HepG2 (cell line): ENCODE results near the gene NLGN2. TPM values are rescaled to one million over a fixed set of nuclear protein-coding genes. Genes with fewer than 3 reads are reported as not detected.

Experiments used
- CENPT ChIP-seq: sonication (generic); formaldehyde crosslinking; IDR thresholded peaks from 2 replicates; pipeline ENCODE4 v1.8.0; 2022; ENCODE audit warnings: low read depth, mild to moderate bottlenecking, moderate library complexity, missing genetic modification reagents
- HDAC6 ChIP-seq: fragments of 200-600 bp; sonication (generic); IDR thresholded peaks from 2 replicates; pipeline ENCODE4 v1.7.0; 2017; ENCODE audit warnings: mild to moderate bottlenecking, antibody characterized with exemption, low read length, low read depth
- IKZF4 ChIP-seq: sonication (generic); formaldehyde crosslinking; IDR thresholded peaks from 2 replicates; pipeline ENCODE4 v1.5.1; 2020; ENCODE audit warnings: borderline replicate concordance, mild to moderate bottlenecking, low read depth, missing genetic modification reagents; ENCODE audit errors: not compliant biosample characterization
- ISL2 ChIP-seq: sonication (generic); formaldehyde crosslinking; IDR thresholded peaks from 2 replicates; pipeline ENCODE4 v1.5.0; 2020; ENCODE audit warnings: missing genetic modification reagents
- JDP2 ChIP-seq: sonication (generic); formaldehyde crosslinking; IDR thresholded peaks from 2 replicates; pipeline ENCODE4 v1.8.1; 2022; ENCODE audit warnings: missing genetic modification reagents, borderline replicate concordance
- MTF2 ChIP-seq: sonication (generic); formaldehyde crosslinking; IDR thresholded peaks from 2 replicates; pipeline ENCODE4 v1.5.0; 2020; ENCODE audit warnings: missing genetic modification reagents, borderline replicate concordance
- NFIC ChIP-seq: IDR thresholded peaks from 2 replicates; pipeline ENCODE4 v1.6.1; 2012; ENCODE audit warnings: mild to moderate bottlenecking, low read length, inconsistent platforms
- NR1H2 ChIP-seq: sonication (generic); formaldehyde crosslinking; IDR thresholded peaks from 2 replicates; pipeline ENCODE4 v1.8.1; 2022; ENCODE audit warnings: low read depth, missing genetic modification reagents, borderline replicate concordance
- PITX1 ChIP-seq: sonication (generic); formaldehyde crosslinking; IDR thresholded peaks from 2 replicates; pipeline ENCODE4 v1.5.1; 2020; ENCODE audit warnings: mild to moderate bottlenecking, missing genetic modification reagents
- RAD21 ChIP-seq: fragments of 450-650 bp; formaldehyde crosslinking; IDR thresholded peaks from 2 replicates; pipeline ENCODE4 v1.5.0; 2020; ENCODE audit warnings: mild to moderate bottlenecking
- REXO4 ChIP-seq: sonication (generic); formaldehyde crosslinking; IDR thresholded peaks from 2 replicates; pipeline ENCODE4 v1.8.0; 2022; ENCODE audit warnings: missing genetic modification reagents, mild to moderate bottlenecking, borderline replicate concordance
- SAP130 ChIP-seq: IDR thresholded peaks from 2 replicates; pipeline ENCODE4 v1.6.1; 2016; ENCODE audit warnings: low read depth
- SOX6 ChIP-seq, 2 experiments: fragments of 450-650 bp in 1 of 2; sonication (generic) in 1 of 2; formaldehyde crosslinking in 1 of 2; IDR thresholded peaks; 2 replicates each; pipeline versions ENCODE4 v1.4.0 to v1.6.1; 2017 to 2020; ENCODE audit warnings: antibody characterized with exemption in 1 of 2, mild to moderate bottlenecking in 1 of 2, missing genetic modification reagents in 1 of 2
- TMF1 ChIP-seq: sonication (generic); formaldehyde crosslinking; IDR thresholded peaks from 2 replicates; pipeline ENCODE4 v1.8.1; 2022; ENCODE audit warnings: low read depth, missing genetic modification reagents
- ZMAT3 ChIP-seq: sonication (generic); formaldehyde crosslinking; conservative IDR thresholded peaks from 2 replicates; pipeline ENCODE4 v1.7.0; 2021; ENCODE audit warnings: missing genetic modification reagents
- ZNF468 ChIP-seq: sonication (generic); formaldehyde crosslinking; IDR thresholded peaks from 2 replicates; pipeline ENCODE4 v1.8.0; 2022; ENCODE audit warnings: mild to moderate bottlenecking, moderate library complexity, missing genetic modification reagents
- ZNF570 ChIP-seq: sonication (generic); formaldehyde crosslinking; IDR thresholded peaks from 2 replicates; pipeline ENCODE4 v1.4.0; 2020; ENCODE audit warnings: mild to moderate bottlenecking, missing genetic modification reagents, borderline replicate concordance
- ZNF672 ChIP-seq: sonication (generic); formaldehyde crosslinking; IDR thresholded peaks from 2 replicates; pipeline ENCODE4 v1.8.1; 2022; ENCODE audit warnings: missing genetic modification reagents
- ZNF737 ChIP-seq: sonication (generic); formaldehyde crosslinking; IDR thresholded peaks from 2 replicates; pipeline ENCODE4 v1.5.0; 2020; ENCODE audit warnings: missing genetic modification reagents, mild to moderate bottlenecking, borderline replicate concordance
- ZNF772 ChIP-seq: sonication (generic); formaldehyde crosslinking; IDR thresholded peaks from 2 replicates; pipeline ENCODE4 v1.5.0; 2020; ENCODE audit warnings: mild to moderate bottlenecking, missing genetic modification reagents
- ZSCAN25 ChIP-seq: sonication (generic); formaldehyde crosslinking; IDR thresholded peaks from 2 replicates; pipeline ENCODE4 v1.8.0; 2022; ENCODE audit warnings: mild to moderate bottlenecking, missing genetic modification reagents
- polyA plus RNA-seq, 8 experiments: library from polyadenylated mRNA; depleted of rRNA in 3 of 8; stranded (reverse) in 7 of 8; unstranded in 1 of 8; fragments of >200 nt; fragmentation: Illumina TruSeq in 4 of 8; extraction: Trizol in 4 of 8; gene quantifications; 2 replicates each; pipeline versions ENCODE4 v1.2.1 to v1.2.3, GENCODE V29; 2011 to 2016; ENCODE audit warnings: low read depth in 4 of 8, missing spikeins in 1 of 8, mixed read lengths in 1 of 8; ENCODE audit not compliant: insufficient read depth in 1 of 8
- total RNA-seq, 5 experiments: library from RNA; depleted of rRNA; stranded (reverse); fragments of >200 nt; fragmentation: Illumina TruSeq; extraction: Trizol; gene quantifications; 2 replicates each; pipeline ENCODE4 v1.2.3, GENCODE V29; 2016; ENCODE audit warnings: low read depth in 1 of 5
- TF ChIP-seq, protein P1 (sequence below): sonication (generic); formaldehyde crosslinking; conservative IDR thresholded peaks from 2 replicates; pipeline ENCODE4 v1.4.0; 2020; ENCODE audit warnings: missing genetic modification reagents
- TF ChIP-seq, protein P2 (sequence below): sonication (generic); formaldehyde crosslinking; IDR thresholded peaks from 2 replicates; pipeline ENCODE4 v1.5.1; 2020; ENCODE audit warnings: mild to moderate bottlenecking, missing genetic modification reagents, moderate library complexity
- TF ChIP-seq, protein P3 (sequence below): sonication (generic); formaldehyde crosslinking; IDR thresholded peaks from 2 replicates; pipeline ENCODE4 v1.8.1; 2023; ENCODE audit warnings: missing genetic modification reagents, mild to moderate bottlenecking, borderline replicate concordance
- TF ChIP-seq, protein P4 (sequence below): sonication (generic); formaldehyde crosslinking; IDR thresholded peaks from 2 replicates; pipeline ENCODE4 v1.4.0; 2020; ENCODE audit warnings: mild to moderate bottlenecking, missing genetic modification reagents
- TF ChIP-seq, protein P5 (sequence below): IDR thresholded peaks from 2 replicates; pipeline ENCODE4 v1.6.1; 2016; ENCODE audit warnings: mild to moderate bottlenecking, missing biosample characterization, missing genetic modification reagents
- TF ChIP-seq, protein P6 (sequence below): sonication (generic); formaldehyde crosslinking; IDR thresholded peaks from 2 replicates; pipeline ENCODE4 v1.4.0; 2020; ENCODE audit warnings: mild to moderate bottlenecking, missing genetic modification reagents

The NLGN2 gene
- total and polyA plus RNA-seq, 2 of the 13 experiments (the other 11 are each of a cell fraction or from before 2014, with no cell fraction given): 1.9 to 11.0 TPM

DNA sequence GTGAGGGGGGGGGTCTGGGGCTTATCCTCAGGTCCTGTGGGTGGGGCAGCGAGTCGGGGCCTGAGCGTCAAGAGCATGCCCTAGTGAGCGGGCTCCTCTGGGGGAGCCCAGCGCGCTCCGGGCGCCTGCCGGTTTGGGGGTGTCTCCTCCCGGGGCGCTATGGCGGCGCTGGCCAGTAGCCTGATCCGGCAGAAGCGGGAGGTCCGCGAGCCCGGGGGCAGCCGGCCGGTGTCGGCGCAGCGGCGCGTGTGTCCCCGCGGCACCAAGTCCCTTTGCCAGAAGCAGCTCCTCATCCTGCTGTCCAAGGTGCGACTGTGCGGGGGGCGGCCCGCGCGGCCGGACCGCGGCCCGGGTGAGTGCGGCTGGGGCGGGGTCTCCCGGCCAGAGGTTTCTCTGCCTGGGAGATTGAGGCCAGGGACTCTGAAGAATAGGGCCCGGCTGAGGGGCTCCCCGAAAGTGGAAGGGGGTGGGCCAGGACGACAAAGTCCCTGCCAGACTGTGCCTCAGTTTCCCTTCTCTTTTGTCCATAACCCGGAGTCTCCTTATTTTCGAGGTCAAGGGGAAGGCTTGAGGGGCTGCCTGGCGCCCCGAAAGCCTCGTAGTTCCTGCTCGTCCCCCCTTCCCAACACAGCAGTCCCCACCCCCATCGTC, 31.9 kb downstream of the NLGN2 start, which contains the start of gene FGF11 (continued):
- TF ChIP-seq MTF2: no peak
- no peak for TF ChIP-seq ZSCAN25 (CRISPR knock-in tag)
- no peak for TF ChIP-seq ZNF672 (CRISPR knock-in tag)
- no peak for TF ChIP-seq ZNF468
- TF ChIP-seq ZMAT3: no peak
- no peak for TF ChIP-seq NR1H2 (CRISPR knock-in tag)
- TF ChIP-seq HDAC6: no peak
- TF ChIP-seq, protein P1, sequence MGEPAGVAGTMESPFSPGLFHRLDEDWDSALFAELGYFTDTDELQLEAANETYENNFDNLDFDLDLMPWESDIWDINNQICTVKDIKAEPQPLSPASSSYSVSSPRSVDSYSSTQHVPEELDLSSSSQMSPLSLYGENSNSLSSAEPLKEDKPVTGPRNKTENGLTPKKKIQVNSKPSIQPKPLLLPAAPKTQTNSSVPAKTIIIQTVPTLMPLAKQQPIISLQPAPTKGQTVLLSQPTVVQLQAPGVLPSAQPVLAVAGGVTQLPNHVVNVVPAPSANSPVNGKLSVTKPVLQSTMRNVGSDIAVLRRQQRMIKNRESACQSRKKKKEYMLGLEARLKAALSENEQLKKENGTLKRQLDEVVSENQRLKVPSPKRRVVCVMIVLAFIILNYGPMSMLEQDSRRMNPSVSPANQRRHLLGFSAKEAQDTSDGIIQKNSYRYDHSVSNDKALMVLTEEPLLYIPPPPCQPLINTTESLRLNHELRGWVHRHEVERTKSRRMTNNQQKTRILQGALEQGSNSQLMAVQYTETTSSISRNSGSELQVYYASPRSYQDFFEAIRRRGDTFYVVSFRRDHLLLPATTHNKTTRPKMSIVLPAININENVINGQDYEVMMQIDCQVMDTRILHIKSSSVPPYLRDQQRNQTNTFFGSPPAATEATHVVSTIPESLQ (CRISPR knock-in tag): no peak
- TF ChIP-seq ISL2 (CRISPR knock-in tag): no peak
- 0 out of 2 replicates have a peak, but pooled peaks have one; percentile 17 for TF ChIP-seq PITX1 (CRISPR knock-in tag)
- no peak for TF ChIP-seq NFIC
- TF ChIP-seq ZNF737: no peak
- no peak for TF ChIP-seq CENPT
- TF ChIP-seq, protein P2, sequence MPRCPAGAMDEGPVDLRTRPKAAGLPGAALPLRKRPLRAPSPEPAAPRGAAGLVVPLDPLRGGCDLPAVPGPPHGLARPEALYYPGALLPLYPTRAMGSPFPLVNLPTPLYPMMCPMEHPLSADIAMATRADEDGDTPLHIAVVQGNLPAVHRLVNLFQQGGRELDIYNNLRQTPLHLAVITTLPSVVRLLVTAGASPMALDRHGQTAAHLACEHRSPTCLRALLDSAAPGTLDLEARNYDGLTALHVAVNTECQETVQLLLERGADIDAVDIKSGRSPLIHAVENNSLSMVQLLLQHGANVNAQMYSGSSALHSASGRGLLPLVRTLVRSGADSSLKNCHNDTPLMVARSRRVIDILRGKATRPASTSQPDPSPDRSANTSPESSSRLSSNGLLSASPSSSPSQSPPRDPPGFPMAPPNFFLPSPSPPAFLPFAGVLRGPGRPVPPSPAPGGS: no peak; the same call in 1 of the 2 replicates
- TF ChIP-seq, protein P3, sequence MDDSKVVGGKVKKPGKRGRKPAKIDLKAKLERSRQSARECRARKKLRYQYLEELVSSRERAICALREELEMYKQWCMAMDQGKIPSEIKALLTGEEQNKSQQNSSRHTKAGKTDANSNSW (CRISPR knock-in tag): no peak
- TF ChIP-seq SOX6 (IDR thresholded peaks at IDR 0.05): no peak
- TF ChIP-seq SOX6 (CRISPR knock-in tag; IDR thresholded peaks at IDR 0.05): no peak
- TF ChIP-seq JDP2: no peak
- TF ChIP-seq RAD21 (CRISPR knock-in tag): no peak
- TF ChIP-seq REXO4 (CRISPR knock-in tag): no peak
- TF ChIP-seq, protein P4, sequence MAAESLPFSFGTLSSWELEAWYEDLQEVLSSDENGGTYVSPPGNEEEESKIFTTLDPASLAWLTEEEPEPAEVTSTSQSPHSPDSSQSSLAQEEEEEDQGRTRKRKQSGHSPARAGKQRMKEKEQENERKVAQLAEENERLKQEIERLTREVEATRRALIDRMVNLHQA (CRISPR knock-in tag): no peak
- no peak for TF ChIP-seq ZNF570 (CRISPR knock-in tag)
- TF ChIP-seq TMF1 (CRISPR knock-in tag): no peak
- TF ChIP-seq, protein P5, sequence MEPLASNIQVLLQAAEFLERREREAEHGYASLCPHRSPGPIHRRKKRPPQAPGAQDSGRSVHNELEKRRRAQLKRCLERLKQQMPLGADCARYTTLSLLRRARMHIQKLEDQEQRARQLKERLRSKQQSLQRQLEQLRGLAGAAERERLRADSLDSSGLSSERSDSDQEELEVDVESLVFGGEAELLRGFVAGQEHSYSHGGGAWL (CRISPR knock-in tag): peak; percentile 58; the same call in 1 of the 2 replicates
- TF ChIP-seq IKZF4 (CRISPR knock-in tag): no peak
- 0 out of 2 replicates have a peak, but pooled peaks have one; percentile 20 for TF ChIP-seq ZNF772 (CRISPR knock-in tag)
- TF ChIP-seq, protein P6, sequence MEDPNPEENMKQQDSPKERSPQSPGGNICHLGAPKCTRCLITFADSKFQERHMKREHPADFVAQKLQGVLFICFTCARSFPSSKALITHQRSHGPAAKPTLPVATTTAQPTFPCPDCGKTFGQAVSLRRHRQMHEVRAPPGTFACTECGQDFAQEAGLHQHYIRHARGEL (CRISPR knock-in tag): no peak
- peak; percentile 7; the same call in 1 of the 2 replicates for TF ChIP-seq SAP130 (CRISPR knock-in tag)
